VCaP (cell line): Measurements from ENCODE around the gene RUFY2.
A peak's percentile ranks its signal among the peaks of the same experiment; 100 is the strongest.
"Not testable (repeated sequence)": the region's sequence is repeated elsewhere in the genome, so short reads cannot be mapped to it uniquely, and the experiment has no call there.

Experiments
- H3K27ac ChIP-seq: fragments of 450-650 bp; 2 replicates; pipeline ENCODE4 v1.5.1; 2017
- CTCF ChIP-seq: fragments of 450-650 bp; conservative IDR thresholded peaks from 2 replicates; pipeline ENCODE4 v1.5.1; 2017; ENCODE audit warnings: mild to moderate bottlenecking, moderate library complexity

RUFY2 gene

GRCh38 chr10:68406815-68407548, at the start of gene RUFY2:
RUFY2 (minus strand) TSS chr10:68407277; CDS start chr10:68407189, 88 bp downstream.
- TF ChIP-seq CTCF = peak; percentile 98
- peak within 1 kb of the TSS; percentile 93 for H3K27ac ChIP-seq

GRCh38 chr10:68449698-68450097, 42.6 kb upstream of the RUFY2 start:
- H3K27ac ChIP-seq = not testable (repeated sequence)

- no peak for TF ChIP-seq CTCF
- H3K27ac ChIP-seq = peak overlapping the region; percentile 69
Measured at GRCh38 chr10:68446179-68446578, 39.1 kb upstream of the RUFY2 start.

GRCh38 chr10:68442971-68443370, 35.9 kb upstream of the RUFY2 start:
- no peak overlapping the region for H3K27ac ChIP-seq
- TF ChIP-seq CTCF = no peak

GRCh38 chr10:68440898-68441297, 33.8 kb upstream of the RUFY2 start:
- no peak for TF ChIP-seq CTCF
- H3K27ac ChIP-seq = no peak overlapping the region

GRCh38 chr10:68435803-68436202, 28.7 kb upstream of the RUFY2 start:
- no peak overlapping the region for H3K27ac ChIP-seq
- TF ChIP-seq CTCF = no peak

- no peak overlapping the region for H3K27ac ChIP-seq
- no peak for TF ChIP-seq CTCF
Measured at GRCh38 chr10:68434657-68435056, 27.6 kb upstream of the RUFY2 start.

GRCh38 chr10:68428396-68429104, 21.5 kb upstream of the RUFY2 start:
- no peak for TF ChIP-seq CTCF
- no peak overlapping the region for H3K27ac ChIP-seq
